SU-DHL-6 (cell line): ENCODE data around the gene TMPRSS5.

Experiments
- EZH2phosphoT487 ChIP-seq: fragments of 200-600 bp; sonication (generic), shearing (Covaris generic); conservative IDR thresholded peaks from 2 replicates; pipeline ENCODE4 v1.6.1; 2018; ENCODE audit warnings: mild to moderate bottlenecking, antibody characterized with exemption, low read length, moderate library complexity, mixed read lengths
- TF ChIP-seq, protein P1 (sequence below): fragments of 200-600 bp; sonication (generic); IDR thresholded peaks from one replicate; pipeline ENCODE4 v1.5.1; 2017; ENCODE audit warnings: antibody characterized with exemption, mild to moderate bottlenecking, low read length, moderate library complexity; ENCODE audit not compliant: insufficient read depth, poor library complexity, severe bottlenecking

GRCh38 chr11:113664069-113664980 is 41.8 kb downstream of the TMPRSS5 start:
- TF ChIP-seq, protein P1, sequence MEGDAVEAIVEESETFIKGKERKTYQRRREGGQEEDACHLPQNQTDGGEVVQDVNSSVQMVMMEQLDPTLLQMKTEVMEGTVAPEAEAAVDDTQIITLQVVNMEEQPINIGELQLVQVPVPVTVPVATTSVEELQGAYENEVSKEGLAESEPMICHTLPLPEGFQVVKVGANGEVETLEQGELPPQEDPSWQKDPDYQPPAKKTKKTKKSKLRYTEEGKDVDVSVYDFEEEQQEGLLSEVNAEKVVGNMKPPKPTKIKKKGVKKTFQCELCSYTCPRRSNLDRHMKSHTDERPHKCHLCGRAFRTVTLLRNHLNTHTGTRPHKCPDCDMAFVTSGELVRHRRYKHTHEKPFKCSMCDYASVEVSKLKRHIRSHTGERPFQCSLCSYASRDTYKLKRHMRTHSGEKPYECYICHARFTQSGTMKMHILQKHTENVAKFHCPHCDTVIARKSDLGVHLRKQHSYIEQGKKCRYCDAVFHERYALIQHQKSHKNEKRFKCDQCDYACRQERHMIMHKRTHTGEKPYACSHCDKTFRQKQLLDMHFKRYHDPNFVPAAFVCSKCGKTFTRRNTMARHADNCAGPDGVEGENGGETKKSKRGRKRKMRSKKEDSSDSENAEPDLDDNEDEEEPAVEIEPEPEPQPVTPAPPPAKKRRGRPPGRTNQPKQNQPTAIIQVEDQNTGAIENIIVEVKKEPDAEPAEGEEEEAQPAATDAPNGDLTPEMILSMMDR = no peak
- TF ChIP-seq EZH2phosphoT487 = no peak
